Midbrain (tissue), 1 donor: ENCODE results near the gene SHROOM3.
"Not testable (repeated sequence)": the region's sequence is repeated elsewhere in the genome, so short reads cannot be mapped to it uniquely, and the experiment has no call there.

ENCODE experiments used
- DNase-seq: peaks from one replicate; lab custom pipeline; 2025; lab: John Stamatoyannopoulos, UW

The SHROOM3 gene

DNA sequence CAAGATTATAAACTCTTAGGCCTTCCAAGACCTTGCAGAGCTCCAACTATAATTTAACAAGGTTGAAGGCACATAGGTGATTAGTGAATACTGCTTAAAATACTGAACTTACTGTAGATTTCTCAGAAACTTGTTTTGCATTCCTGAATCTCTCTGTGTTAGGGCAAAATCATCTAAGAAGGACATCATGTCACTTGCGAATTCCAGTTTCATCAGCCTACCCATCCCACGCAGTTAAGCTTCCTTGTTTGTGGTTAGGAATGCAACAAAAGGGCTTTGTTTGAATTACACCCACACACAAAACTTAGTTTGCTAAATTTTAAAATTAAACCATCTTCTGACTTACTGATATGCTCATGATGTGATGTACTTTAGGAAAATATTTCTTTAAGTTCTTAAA is 288.9 kb downstream of the SHROOM3 start:
- DNase-seq = no peak

DNA sequence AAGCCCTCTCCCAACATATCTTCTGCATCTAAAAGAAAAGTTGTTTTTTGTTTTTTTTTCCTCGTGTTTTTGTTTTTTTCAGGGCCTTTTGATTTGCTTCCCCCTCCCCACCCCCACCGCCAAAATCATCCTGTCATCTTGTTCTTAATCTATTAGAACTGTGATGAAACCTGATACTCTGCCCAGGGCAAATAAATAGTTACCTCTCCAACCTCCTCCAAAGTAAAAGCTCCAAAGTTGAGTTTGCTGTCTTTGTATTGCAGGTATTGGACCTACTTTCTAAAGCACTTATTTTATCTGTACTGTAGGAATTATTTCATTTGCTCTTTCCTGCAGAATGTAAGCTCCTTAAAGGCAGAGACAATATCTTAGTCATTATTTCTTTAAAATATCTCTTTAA is 290.0 kb downstream of the SHROOM3 start:
- no peak for DNase-seq

DNA sequence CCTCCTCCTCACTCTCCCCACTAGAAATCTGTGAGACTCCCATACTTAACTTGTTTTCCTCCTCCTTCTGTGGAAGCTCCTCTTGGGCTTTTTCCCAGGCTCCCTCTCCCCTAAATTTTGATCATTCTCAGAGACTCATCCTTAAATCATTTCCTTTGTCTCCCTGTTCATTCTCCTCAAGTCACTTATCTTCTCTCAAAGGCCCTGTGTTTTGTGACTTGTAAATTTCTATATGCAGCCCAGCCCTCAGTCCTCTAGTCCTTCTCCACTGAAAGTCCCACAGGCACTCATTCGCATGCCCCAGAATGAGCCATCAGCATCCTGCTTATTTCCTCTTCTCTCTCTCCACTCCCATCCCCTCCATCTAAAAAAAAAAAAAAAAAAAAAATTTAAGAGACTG is 291.1 kb downstream of the SHROOM3 start:
- DNase-seq = no peak

DNA sequence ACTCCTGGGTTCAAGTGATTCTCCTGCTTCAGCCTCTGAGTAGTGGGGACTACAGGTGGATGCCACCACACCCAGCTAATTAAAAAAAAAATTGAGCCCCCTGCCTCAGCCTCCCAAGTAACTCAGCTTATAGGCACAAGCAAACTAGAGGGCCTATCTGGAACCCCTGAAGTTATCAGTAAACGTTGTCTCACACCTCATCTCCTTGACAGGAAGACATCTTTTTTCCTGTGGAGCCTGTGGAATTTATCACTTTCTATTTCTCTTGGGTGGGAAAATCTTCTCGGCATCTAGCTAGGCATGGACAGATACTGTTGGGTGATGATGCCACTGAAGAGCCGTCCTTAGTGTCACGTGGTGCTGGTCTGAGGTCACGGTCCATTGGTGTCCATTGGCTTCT is 291.6 kb downstream of the SHROOM3 start:
- DNase-seq = no peak

DNA sequence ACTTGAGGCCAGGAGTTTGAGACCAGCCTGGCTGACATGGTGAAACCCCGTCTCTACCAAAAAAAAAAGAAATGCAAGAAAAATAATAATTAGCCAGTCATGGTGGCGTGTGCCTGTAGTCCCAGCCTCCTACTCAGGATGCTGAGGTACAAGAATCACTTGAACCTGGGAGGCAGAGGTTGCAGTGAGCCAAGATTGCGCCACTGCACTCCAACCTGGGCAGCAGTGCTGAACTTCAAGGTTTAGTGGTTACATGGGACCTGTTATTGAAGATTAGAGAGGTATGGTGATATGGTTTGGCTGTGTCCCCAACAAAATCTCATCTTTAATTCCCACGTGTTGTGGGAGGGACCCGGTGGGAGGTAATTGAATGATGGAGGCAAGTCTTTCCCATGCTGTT is 292.9 kb downstream of the SHROOM3 start:
- DNase-seq = not testable (repeated sequence)

DNA sequence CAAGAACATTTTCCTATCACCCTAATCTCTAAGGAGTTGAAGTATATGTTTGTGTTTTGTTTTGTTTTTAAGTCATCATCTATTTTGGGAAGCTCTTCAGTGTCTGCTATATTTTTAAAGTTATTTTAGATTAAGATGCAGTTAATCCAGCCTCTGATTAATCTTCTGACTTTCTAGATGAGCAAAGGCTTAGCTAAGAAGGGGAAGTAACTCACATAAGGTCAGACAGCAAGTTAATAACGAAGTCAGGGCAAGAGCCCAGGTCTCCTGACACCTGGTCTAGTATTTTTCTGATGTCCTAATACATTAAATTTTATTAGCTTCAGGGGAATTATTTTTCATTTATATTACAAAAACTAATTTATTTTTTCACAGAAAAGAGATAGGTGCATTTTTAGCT is 294.4 kb downstream of the SHROOM3 start:
- no peak for DNase-seq

DNA sequence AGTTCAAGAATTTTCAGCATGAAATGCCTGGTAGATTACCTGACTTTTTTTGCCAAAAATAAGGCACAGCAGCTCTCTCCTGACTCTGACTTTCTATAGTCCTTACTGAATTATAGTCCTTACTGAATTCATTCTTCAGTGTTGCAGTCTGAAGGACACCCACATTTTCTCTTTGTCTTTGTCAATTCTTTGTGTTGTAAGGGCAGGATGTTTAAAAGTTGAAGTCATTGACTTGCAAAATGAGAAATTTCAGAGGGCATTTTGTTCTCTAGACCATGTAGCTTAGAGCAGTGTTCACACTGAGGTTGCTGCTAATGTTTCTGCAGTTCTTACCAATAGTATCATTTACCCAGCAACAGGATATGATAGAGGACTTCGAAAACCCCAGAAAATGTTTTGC is 295.0 kb downstream of the SHROOM3 start:
- no peak for DNase-seq

DNA sequence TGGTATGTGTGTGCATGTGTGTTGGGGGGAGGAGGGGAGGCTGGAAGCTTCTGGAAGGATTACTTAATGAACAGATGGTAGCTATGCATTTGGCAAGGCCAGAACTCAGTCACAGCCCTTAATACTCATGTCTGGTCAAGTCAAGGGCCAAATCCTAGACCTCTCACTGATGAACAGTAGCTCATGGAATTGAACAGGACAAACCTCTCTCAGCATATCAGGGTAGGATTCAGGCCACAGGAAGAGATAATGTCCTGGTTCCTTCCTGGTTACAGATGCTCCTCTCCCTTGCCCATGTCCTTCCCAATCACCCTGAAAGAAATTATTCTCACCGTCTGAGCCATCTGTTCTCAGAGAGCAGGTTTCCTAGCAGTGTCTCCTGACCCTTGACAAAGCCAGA is 297.2 kb downstream of the SHROOM3 start:
- no peak for DNase-seq

DNA sequence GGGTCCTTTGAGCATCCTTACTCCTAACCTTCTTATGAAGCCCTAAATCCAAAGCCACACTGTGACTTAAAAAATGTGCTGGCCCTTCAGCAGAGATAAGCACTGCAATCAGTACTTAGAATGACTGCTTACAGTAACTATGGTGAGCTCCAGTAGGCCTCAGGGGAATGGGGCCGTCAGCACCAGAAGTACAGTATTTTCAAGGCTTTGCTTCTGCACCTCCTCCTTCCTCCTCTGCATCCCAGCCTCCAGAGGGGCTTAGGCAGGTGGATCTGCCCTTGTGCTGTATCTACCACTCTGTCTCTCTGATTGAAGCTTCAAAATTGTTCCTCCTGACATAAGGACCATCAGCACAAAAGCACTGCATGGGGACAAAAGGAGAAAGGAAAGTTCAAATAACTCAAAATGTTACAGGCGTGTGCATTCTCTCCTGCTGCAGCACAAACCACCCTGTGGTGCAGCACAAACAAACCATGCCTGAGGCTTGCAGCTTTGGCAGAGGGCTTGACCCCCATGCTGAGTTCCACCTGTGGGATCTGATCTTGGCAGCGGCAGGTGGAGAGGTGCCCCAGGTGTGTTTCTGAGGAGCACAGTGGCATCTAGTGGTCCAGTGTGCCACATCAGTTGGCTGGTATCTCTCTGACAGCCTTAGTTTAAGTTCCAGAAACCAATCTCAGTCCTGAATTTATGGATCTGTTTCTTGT is 298.2 kb downstream of the SHROOM3 start:
- no peak for DNase-seq

DNA sequence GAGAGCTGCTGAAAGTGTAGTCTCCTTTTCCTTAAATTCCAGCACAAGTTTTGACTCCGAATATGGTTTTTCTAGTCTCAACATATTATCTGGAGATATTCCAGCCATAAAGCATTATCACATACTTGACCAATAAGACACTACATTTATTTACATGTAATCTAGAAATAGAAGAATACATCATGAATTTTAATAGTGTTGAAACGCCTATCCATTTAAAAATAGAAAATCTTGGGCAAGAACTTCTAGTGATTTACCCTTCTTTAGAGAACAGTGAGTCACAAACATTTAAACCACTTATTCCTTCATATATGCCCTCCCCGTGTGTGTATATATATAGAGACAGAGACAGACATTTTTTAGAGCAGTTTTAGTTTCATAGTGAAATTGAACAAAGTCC is 301.4 kb downstream of the SHROOM3 start:
- DNase-seq = no peak

DNA sequence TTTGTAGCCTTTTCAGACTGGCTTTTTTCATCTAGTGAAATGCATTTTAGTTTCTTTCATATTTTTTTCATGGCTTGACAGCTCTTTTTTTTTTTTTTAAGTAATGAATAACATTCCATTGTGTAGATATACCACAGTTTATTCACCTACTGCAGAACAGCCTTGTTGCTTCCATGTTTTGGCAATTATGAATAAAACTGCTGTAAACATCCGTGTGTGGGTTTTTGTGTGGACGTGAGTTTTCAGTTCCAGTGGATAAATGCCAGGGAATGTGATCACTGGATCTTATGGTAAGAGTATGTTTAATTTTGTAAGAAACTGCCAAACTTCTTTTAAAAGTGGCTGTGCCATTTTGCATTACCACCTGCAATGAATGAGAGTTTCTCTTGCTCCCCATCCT is 302.2 kb downstream of the SHROOM3 start:
- DNase-seq = no peak

DNA sequence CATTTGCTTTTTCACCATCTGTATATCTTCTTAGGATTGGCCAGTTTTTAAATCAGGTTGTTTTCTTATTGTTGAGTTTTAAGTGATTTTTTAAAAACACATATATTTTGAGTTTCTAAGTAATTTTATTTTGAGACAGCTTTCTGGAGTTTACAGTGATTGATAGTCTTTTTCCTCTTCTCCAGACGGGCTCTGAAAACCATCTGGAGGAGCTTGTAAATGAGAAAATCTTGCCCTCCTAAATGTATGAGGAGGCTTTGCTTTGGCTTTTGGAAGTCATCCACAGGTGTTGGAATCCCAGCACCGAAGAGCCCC is 302.7 kb downstream of the SHROOM3 start:
- DNase-seq = no peak

DNA sequence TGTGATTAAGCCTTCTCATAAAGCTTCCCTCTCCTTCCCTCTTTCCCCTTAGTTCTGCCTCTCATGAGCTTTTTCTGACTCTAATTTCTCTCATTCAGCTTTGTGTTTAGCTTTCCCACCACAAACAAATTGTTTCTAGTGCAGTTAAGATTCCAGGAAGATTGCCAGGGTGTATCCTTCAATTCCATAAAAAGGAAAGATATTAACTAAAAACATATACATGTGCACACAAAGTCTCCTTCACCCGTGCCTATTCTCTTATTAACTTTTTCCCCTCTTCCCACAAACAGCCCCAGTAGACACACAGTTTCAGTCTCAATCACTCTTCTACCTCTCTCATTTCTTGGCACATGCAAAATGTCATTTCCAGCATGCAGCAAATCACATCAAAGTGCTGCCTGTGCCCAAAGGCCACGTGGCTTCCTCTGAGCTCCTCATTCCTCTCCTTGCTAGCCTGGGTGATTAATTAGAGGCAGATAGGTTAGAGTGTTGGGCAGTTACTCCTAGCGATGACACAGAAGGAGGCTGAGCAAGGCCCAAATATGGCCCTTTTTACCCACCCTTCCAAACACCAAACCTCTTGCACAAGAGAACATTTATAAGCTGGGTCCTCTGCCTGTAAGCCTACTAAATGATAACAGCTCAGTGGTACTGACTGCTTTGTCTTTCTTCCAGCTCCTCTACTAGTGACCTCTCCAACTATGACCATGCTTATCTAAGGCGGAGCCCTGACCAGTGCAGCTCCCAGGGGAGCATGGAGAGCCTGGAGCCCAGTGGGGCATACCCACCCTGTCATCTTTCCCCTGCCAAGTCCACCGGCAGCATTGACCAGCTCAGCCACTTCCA is 303.3 kb downstream of the SHROOM3 start:
- no peak for DNase-seq

DNA sequence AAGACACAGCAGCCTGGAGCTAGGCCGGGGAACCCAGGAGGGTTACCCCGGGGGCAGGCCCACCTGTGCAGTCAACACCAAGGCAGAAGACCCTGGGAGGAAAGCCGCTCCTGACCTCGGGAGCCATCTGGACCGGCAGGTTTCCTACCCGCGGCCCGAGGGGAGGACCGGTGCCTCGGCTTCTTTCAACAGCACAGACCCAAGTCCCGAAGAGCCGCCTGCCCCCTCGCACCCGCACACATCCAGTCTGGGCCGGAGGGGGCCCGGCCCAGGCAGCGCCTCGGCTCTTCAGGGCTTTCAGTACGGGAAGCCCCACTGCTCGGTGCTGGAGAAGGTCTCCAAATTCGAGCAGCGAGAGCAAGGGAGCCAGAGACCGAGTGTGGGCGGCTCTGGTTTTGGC is 305.2 kb downstream of the SHROOM3 start:
- DNase-seq = no peak

DNA sequence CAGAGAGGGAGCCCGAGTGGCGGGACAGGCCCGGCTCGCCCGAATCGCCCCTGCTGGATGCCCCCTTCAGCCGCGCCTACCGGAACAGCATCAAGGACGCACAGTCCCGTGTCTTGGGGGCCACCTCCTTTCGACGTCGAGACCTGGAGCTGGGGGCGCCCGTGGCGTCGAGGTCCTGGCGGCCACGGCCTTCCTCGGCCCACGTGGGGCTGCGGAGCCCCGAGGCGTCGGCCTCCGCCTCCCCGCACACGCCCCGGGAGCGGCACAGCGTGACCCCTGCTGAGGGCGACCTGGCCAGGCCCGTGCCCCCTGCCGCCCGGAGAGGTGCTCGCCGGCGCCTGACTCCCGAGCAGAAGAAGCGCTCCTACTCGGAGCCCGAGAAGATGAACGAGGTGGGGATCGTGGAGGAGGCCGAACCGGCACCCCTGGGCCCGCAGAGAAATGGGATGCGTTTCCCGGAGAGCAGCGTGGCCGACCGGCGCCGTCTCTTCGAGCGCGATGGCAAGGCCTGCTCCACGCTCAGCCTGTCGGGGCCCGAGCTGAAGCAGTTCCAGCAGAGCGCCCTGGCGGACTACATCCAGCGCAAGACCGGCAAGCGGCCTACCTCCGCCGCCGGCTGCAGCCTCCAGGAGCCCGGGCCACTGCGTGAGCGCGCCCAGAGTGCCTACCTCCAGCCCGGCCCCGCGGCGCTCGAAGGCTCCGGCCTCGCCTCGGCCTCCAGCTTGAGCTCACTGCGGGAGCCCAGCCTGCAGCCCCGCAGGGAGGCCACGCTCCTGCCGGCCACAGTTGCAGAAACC is 306.0 kb downstream of the SHROOM3 start:
- DNase-seq = no peak

DNA sequence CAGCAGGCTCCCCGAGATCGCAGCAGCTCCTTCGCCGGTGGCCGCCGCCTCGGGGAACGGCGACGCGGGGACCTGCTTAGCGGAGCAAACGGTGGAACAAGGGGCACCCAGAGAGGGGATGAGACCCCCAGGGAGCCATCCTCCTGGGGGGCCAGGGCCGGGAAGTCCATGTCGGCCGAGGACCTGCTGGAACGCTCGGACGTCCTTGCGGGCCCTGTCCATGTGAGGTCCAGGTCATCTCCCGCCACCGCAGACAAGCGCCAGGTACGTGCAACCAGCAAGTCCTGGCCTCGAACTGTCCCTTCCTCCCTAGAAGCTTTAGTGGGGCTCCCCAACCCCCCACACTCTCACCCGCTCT is 306.6 kb downstream of the SHROOM3 start:
- no peak for DNase-seq

DNA sequence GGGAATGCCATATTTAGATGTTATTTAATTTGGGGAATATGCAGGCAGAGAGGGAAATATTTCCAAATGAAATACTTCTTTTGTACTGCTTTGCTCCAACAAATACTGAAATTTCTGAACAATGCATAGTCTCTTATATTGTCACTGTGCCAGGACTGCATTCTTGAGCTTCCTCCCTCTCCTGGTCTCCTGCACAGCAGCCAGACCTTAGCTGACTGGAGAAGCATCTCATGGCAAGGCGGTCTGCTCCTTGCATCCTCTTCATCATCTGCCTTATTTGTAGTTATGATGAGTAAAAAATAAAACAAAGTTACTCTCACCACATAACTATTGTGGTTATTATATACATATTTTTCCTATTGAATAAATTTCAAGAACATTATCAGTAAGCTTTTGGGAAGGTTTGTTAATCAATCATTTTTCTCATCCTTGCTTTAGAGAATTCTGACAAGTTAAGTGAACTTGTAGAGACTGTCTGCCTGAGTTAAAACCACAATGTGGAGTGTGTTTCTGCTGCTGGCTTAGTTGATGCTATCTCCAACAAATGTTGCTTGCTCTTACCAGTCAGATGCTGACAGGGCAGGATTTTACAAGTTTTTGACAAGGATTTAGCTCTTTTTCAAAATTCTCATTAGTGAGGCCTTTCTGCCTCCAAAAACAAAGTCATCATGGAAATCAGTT is 309.4 kb downstream of the SHROOM3 start:
- no peak for DNase-seq

DNA sequence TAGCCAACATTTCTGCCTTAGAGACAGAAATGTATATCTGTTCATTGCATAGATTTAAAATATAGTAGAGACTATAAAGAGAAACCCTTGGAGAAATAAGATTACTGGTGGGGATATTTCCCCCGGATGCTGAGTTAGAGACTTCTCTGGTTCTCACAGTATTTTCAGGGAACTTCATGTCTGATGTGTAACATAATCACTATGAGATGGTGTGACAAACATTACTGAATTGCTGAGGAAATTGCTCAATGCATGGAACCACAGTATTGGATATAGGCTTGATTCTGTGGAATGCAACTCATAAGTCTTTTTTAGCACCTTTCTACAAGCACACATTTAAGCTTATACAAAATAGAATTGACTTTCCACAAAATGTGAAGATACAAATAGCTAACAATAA is 310.2 kb downstream of the SHROOM3 start:
- no peak for DNase-seq

DNA sequence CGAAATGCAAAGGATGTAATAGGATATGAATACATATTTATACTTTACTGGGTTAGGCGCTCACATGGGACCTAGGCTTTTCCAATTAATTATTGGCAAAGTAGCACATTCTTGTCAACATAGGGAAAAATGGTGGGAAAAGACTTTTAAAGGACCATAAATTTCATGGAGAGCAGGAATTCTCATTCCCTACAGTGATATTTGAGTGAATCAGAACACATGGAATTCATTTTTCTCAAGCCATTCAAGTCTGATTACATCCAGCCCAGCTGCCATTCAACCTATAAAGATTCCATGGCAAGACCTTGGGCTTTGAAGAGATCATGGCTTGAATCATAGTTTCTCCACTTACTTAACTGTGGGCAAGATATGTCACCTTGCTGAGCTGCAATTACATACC is 312.5 kb downstream of the SHROOM3 start:
- no peak for DNase-seq

DNA sequence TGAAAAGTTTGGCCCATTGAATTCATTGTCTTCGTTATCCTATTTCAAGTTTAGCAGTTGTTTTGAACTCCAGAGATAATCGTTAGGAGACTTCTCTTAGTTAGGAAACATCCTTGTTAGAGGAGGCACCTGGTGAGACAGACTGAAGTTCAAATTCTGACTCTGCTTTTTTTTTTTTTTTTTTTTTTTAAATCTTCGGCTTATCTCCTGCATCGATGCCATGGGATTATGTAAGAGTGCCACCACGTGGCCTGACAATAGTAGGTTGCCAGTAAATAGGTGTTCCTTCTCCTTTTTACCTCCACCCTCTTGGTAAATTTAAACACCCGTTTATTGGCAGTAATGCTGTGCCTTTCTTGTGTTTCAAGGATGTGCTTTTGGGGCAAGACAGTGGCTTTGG is 313.6 kb downstream of the SHROOM3 start:
- no peak for DNase-seq

DNA sequence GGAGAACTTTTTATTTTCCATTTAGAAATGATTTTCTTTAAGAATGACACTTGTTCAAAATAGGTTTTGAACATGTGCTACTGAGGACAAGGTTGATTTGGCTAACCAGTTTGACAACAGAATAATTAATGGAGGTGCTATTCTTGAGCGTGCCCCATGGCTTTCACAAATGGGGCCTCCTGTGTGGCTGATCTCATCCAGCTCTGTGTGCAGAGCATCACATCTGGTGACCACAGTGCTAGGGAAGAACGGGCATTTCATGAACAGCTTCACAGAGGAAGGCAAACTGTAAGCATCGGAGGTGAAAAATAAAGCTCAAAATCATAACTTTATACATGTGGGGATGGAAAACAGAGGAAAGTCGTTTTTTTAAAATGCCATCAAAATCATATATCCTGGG is 314.3 kb downstream of the SHROOM3 start:
- no peak for DNase-seq

DNA sequence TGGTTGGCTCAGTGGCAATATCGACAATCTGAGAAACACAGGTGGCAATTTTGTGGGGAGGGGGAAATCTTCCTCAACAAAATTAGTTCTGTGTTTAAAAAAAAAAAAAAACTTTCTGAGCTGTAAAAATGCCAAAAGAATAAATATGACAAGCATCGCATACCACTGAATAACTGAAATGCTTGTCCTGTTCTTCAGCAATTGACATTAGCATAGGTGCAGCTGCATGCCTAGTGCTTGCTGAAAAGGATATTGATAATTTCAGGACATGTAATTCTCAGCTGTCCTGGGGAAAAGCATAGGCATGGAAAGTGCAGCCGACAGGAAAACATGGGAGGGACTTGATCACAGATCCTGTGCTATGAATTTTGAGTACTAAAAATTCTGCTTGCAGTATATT is 315.7 kb downstream of the SHROOM3 start:
- DNase-seq = no peak
